ENCODE data around the gene DPYD.

DPYD gene

DNA sequence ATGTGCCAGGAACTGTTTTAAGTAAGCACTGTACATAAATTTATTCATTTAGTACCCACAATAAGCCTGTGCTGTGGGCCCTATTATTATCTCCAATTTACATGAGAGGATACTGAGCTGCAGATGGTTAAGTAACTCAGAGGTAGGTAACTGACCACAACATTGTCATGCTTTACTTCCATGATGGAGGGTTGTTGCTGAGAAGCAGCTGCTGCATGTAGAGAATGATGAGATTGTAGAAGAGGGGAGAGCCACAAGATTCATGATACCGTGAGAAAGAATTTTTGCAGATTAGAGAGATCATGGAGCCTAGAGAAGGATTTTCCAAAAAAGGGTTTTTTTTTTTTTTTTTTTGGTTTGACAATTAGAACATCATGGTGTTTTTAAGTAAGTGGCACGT lies 886.2 kb downstream of the DPYD start:
- no peak for DNase-seq (ENCODE audit: low spot score)

DNA sequence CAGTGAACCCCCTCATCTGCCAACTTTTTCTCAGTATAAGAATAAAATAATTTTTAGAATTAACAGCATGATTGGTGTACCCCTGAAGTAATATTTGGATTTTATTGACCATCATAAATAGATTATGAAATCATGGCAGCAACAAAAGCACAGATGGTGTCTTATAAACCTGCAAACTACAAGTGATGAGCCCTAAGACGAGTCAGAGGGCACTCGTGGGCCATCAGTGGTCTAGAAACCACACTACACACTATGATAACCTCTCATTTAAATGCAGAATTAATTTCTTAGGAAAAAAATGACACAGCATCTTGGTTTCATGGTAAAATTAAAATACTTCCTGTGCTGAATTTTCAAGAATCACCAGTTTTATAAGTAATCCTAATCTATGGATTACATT lies 886.9 kb downstream of the DPYD start:
- DNase-seq (ENCODE audit: low spot score), result no peak
